Endothelial cell of umbilical vein (primary cell): ENCODE data around the gene KCTD5. TPM values are rescaled to one million over a fixed set of nuclear protein-coding genes. Genes with fewer than 3 reads are reported as not detected.

Experiments
- BruUV-seq: library from RNA; stranded (reverse); fragments of 400-500 nt; replicated peaks from 2 replicates; lab custom pipeline; 2021; lab: Mats Ljungman, UMichigan
- CTCF ChIA-PET: fragments of 300-600, 350-600 bp; sonication (Branson Sonifier 250); formaldehyde crosslinking; loops from one replicate; lab custom pipeline; 2021; ENCODE audit warnings: antibody characterized with exemption, inconsistent platforms; lab: Charles Lee
- POLR2A ChIA-PET: fragments of 300-600, 350-600 bp; sonication (Branson Sonifier 250); formaldehyde crosslinking; loops from one replicate; lab custom pipeline; 2021; ENCODE audit warnings: antibody characterized with exemption, inconsistent platforms; lab: Charles Lee
- DNase-seq: peaks from one replicate; pipeline ENCODE4 v3.0.0-alpha.2; 2011; ENCODE audit warnings: low read depth, low spot score
- FAIRE-seq: peaks from 2 replicates; lab custom pipeline; 2011; peaks lifted over from hg19 to GRCh38; lab: Jason Lieb, UNC
- H2AFZ ChIP-seq: 2 replicates; pipeline ENCODE4 v1.6.0; 2012; ENCODE audit warnings: low read depth, low read length, control low read depth, inconsistent platforms
- H3K27ac ChIP-seq: 2 replicates; pipeline ENCODE4 v1.5.1; 2011; ENCODE audit warnings: low read depth, mild to moderate bottlenecking, control low read depth, low read length, moderate library complexity; ENCODE audit not compliant: insufficient read depth
- H3K27me3 ChIP-seq, 2 experiments: 2 replicates each; pipeline versions ENCODE4 v1.6.0 to v1.6.1; 2011; ENCODE audit warnings: low read length in 2 of 2, mixed read lengths in 1 of 2; ENCODE audit not compliant: control insufficient read depth in 2 of 2, insufficient read depth in 2 of 2
- H3K36me3 ChIP-seq, 2 experiments: 2 replicates in 1 of 2; 3 replicates in 1 of 2; pipeline ENCODE4 v1.5.1; 2011; ENCODE audit warnings: low read length in 2 of 2, mild to moderate bottlenecking in 1 of 2, moderate library complexity in 1 of 2; ENCODE audit not compliant: control insufficient read depth in 2 of 2, insufficient read depth in 2 of 2; ENCODE audit errors: extremely low read depth in 1 of 2
- H3K4me1 ChIP-seq: 3 replicates; pipeline ENCODE4 v1.5.1; 2011; ENCODE audit warnings: mild to moderate bottlenecking, low read length; ENCODE audit not compliant: control insufficient read depth, insufficient read depth; ENCODE audit errors: extremely low read depth
- H3K4me2 ChIP-seq: 2 replicates; pipeline ENCODE4 v1.6.1; 2011; ENCODE audit warnings: low read length, control low read depth, mixed read lengths; ENCODE audit not compliant: insufficient read depth
- H3K4me3 ChIP-seq, 3 experiments: fragments of 200-600 bp in 1 of 3; sonication (generic), shearing (Covaris generic) in 1 of 3; replicated peaks in 1 of 3; 2 replicates each; pipeline ENCODE4 v1.5.1; 2011 to 2016; ENCODE audit warnings: control low read depth in 3 of 3, low read length in 3 of 3, mild to moderate bottlenecking in 2 of 3, inconsistent platforms in 1 of 3, low read depth in 1 of 3, moderate library complexity in 1 of 3; ENCODE audit not compliant: insufficient read depth in 1 of 3
- H3K79me2 ChIP-seq: 2 replicates; pipeline ENCODE4 v1.6.0; 2012; ENCODE audit warnings: low read length, inconsistent platforms; ENCODE audit not compliant: control insufficient read depth, insufficient read depth
- H3K9ac ChIP-seq: replicated peaks from 2 replicates; pipeline ENCODE3; 2011; ENCODE audit warnings: low read length, control low read depth; ENCODE audit not compliant: insufficient read depth; ENCODE audit errors: extremely low read depth
- H3K9me1 ChIP-seq: replicated peaks from 3 replicates; pipeline ENCODE4 v1.6.0; 2011; ENCODE audit warnings: mild to moderate bottlenecking, low read length; ENCODE audit not compliant: control insufficient read depth, insufficient read depth; ENCODE audit errors: extremely low read depth
- H3K9me3 ChIP-seq: replicated peaks from 2 replicates; pipeline ENCODE4 v1.5.1; 2012; ENCODE audit warnings: low read length, inconsistent platforms; ENCODE audit not compliant: control insufficient read depth, insufficient read depth
- H4K20me1 ChIP-seq: replicated peaks from 2 replicates; pipeline ENCODE3; 2011; ENCODE audit warnings: mild to moderate bottlenecking, low read length; ENCODE audit not compliant: control insufficient read depth, insufficient read depth; ENCODE audit errors: extremely low read depth
- CTCF ChIP-seq, 2 donors: IDR thresholded peaks; 1 replicate in 1 of 2; 2 replicates in 1 of 2; pipeline ENCODE4 v1.5.1; 2011; ENCODE audit warnings: low read length in 2 of 2, mild to moderate bottlenecking in 2 of 2, moderate library complexity in 2 of 2, control low read depth in 1 of 2, inconsistent platforms in 1 of 2, low read depth in 1 of 2; ENCODE audit not compliant: insufficient read depth in 1 of 2; ENCODE audit errors: extremely low read depth in 1 of 2
- EZH2 ChIP-seq: IDR thresholded peaks from 2 replicates; pipeline ENCODE4 v1.6.1; 2012; ENCODE audit warnings: borderline replicate concordance, low read depth, mild to moderate bottlenecking, moderate library complexity, low read length, inconsistent platforms; ENCODE audit not compliant: severe bottlenecking
- FOS ChIP-seq: IDR thresholded peaks from 2 replicates; pipeline ENCODE4 v1.6.1; 2011; ENCODE audit warnings: mild to moderate bottlenecking, low read length, moderate library complexity, borderline replicate concordance; ENCODE audit not compliant: insufficient read depth
- GATA2 ChIP-seq: IDR thresholded peaks from 2 replicates; pipeline ENCODE4 v1.7.0; 2011; ENCODE audit warnings: low read depth, mild to moderate bottlenecking, moderate library complexity, mixed read lengths, low read length; ENCODE audit not compliant: insufficient read length, insufficient read depth
- JUN ChIP-seq: IDR thresholded peaks from 2 replicates; pipeline ENCODE4 v1.6.1; 2011; ENCODE audit warnings: borderline replicate concordance, low read depth; ENCODE audit not compliant: insufficient read length, insufficient read depth
- MAX ChIP-seq: IDR thresholded peaks from 2 replicates; pipeline ENCODE4 v1.6.1; 2011; ENCODE audit not compliant: insufficient read depth, insufficient read length
- MYC ChIP-seq: IDR thresholded peaks from one replicate; pipeline ENCODE4 v1.6.1; 2011; ENCODE audit warnings: mild to moderate bottlenecking, low read depth, low read length
- POLR2A ChIP-seq: IDR thresholded peaks from 2 replicates; pipeline ENCODE4 v1.6.1; 2012; ENCODE audit warnings: low read depth, mild to moderate bottlenecking, control low read depth, low read length
- POLR2AphosphoS5 ChIP-seq: IDR thresholded peaks from 2 replicates; pipeline ENCODE4 v1.6.1; 2012; ENCODE audit warnings: low read depth, mild to moderate bottlenecking, control low read depth, low read length, moderate library complexity; ENCODE audit not compliant: insufficient read depth
- dilution Hi-C: fragments of 300-500 bp; cut with MboI; formaldehyde crosslinking; loops from one replicate; pipeline ENCODE4 v1.15.0; 2019; ENCODE audit warnings: low sequenced_read_pairs; ENCODE audit not compliant: extremely low pct_ligation_motif_present
- intact Hi-C: fragments of 100-400 bp; cut with micrococcal nuclease; formaldehyde crosslinking; loops from one replicate; pipeline ENCODE4 v1.10.0; 2022
- polyA plus RNA-seq, 4 experiments: library from polyadenylated mRNA; depleted of rRNA in 3 of 4; stranded (reverse) in 3 of 4; unstranded in 1 of 4; fragments of >200 nt; gene quantifications; 2 replicates each; pipeline versions ENCODE4 v1.2.1 to v1.2.3, GENCODE V29; 2011 to 2012; ENCODE audit warnings: missing spikeins in 1 of 4
- total RNA-seq: library from RNA; stranded (reverse); gene quantifications from 2 replicates; pipeline ENCODE4 v1.2.3, GENCODE V29; 2021

KCTD5 gene
- total and polyA plus RNA-seq, 2 donors (not counting 3 experiments of a cell fraction or from before 2014, with no cell fraction given) = 32.2 to 42.0 TPM

GRCh38 chr16:2726923-2727322 lies 44.6 kb downstream of the KCTD5 start:
- ChIA-PET CTCF (no interaction called here), POLR2A (no interaction called here)
- Histone ChIP-seq H3K9me3 (no peaks in the 10 kb centered on the region), H3K27ac (no peak overlapping the region), H3K4me2 (no peak overlapping the region), H3K9me1 (no peaks in the 10 kb centered on the region), H3K79me2 (no peaks in the 10 kb centered on the region), H3K36me3 (no peaks in the 10 kb centered on the region), H2AFZ (no peak overlapping the region), H4K20me1 (no peaks in the 10 kb centered on the region), H3K9ac (no peak overlapping the region), H3K4me1 (no peaks in the 10 kb centered on the region), H3K4me3 (no peak overlapping the region), H3K27me3 (peaks cover 0 to 4% of the 10 kb centered on the region in 2 experiments)
- FAIRE-seq = no peak
- TF ChIP-seq POLR2A (no peak), MYC (no peak), MAX (no peak), GATA2 (no peak), JUN (no peak), CTCF (IDR thresholded peaks at IDR 0.05; ENCODE audit: extremely low read depth in 1 of 2, insufficient read depth in 1 of 2, low read depth in 1 of 2, low read length in 2 of 2) (no peak), POLR2AphosphoS5 (no peak), EZH2 (no peak), FOS (no peak)
- no TSS peak for BruUV-seq
- dilution Hi-C loops (no loop called here), intact Hi-C loops (no loop called here)
- no peak for DNase-seq
